ENCODE data around the gene PIK3R1. TPM values are rescaled to one million over a fixed set of nuclear protein-coding genes. Genes with fewer than 3 reads are reported as not detected.

PIK3R1 gene
- total RNA-seq, 1 donor, result 26.8 TPM

DNA sequence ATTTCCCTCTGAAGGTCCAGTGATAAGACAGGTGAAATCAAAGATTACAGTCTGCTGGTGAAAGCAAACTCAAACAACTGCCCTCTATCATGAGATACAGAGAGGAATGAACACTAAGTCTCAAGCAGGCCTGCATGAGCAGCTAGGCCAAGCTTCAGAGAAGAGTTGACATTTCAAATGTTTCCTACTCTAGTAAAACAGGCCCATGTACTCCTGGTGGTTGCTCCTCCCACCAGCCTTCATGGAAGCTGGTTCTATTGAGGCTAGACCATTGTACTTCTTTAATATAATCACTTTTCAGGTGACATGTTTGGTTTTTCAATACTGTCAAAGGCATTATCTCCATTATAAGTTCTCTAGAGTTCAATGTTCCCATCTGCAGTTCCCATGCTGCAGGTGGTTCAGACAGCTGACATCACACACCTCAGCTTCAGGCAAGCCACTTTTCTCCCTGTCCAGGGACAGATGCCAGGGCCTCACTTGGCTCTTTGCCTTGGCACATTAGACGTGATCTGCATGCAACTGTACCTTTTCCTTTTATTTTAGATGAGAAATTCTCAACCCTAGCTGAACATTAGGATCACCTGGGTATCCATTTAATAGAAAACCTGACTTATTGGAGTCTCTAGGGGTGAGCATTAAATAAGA lies 89.8 kb downstream of the PIK3R1 start:
- no peaks in the 10 kb centered on the region for H3K27me3 ChIP-seq (ENCODE audit: insufficient read depth, low read length)
- H3K9me3 ChIP-seq (ENCODE audit: low read depth, low read length), result no peaks in the 10 kb centered on the region
- no peak overlapping the region for H3K4me2 ChIP-seq (ENCODE audit: insufficient read depth, low read length)
- no peak overlapping the region for H3K27ac ChIP-seq (ENCODE audit: low read depth, low read length)
- H3K4me1 ChIP-seq (ENCODE audit: insufficient read depth, low read length), result peaks cover 7% of the 10 kb centered on the region
- no peaks in the 10 kb centered on the region for H3K79me2 ChIP-seq (ENCODE audit: insufficient read depth, low read length)
- no peak overlapping the region for H3K4me3 ChIP-seq (ENCODE audit: insufficient read depth, low read length)
- no peaks in the 10 kb centered on the region for H3K36me3 ChIP-seq (ENCODE audit: insufficient read depth, low read length)
- no peak overlapping the region for H2AFZ ChIP-seq (ENCODE audit: low read length)
- no peaks in the 10 kb centered on the region for H4K20me1 ChIP-seq (ENCODE audit: insufficient read depth, low read length)
- TF ChIP-seq, protein P1, sequence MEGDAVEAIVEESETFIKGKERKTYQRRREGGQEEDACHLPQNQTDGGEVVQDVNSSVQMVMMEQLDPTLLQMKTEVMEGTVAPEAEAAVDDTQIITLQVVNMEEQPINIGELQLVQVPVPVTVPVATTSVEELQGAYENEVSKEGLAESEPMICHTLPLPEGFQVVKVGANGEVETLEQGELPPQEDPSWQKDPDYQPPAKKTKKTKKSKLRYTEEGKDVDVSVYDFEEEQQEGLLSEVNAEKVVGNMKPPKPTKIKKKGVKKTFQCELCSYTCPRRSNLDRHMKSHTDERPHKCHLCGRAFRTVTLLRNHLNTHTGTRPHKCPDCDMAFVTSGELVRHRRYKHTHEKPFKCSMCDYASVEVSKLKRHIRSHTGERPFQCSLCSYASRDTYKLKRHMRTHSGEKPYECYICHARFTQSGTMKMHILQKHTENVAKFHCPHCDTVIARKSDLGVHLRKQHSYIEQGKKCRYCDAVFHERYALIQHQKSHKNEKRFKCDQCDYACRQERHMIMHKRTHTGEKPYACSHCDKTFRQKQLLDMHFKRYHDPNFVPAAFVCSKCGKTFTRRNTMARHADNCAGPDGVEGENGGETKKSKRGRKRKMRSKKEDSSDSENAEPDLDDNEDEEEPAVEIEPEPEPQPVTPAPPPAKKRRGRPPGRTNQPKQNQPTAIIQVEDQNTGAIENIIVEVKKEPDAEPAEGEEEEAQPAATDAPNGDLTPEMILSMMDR (IDR thresholded peaks at IDR 0.05; ENCODE audit: extremely low read depth, low read depth, low read length), result no peak
- no peak for DNase-seq (ENCODE audit: insufficient read length, low spot score, missing footprints)

DNA sequence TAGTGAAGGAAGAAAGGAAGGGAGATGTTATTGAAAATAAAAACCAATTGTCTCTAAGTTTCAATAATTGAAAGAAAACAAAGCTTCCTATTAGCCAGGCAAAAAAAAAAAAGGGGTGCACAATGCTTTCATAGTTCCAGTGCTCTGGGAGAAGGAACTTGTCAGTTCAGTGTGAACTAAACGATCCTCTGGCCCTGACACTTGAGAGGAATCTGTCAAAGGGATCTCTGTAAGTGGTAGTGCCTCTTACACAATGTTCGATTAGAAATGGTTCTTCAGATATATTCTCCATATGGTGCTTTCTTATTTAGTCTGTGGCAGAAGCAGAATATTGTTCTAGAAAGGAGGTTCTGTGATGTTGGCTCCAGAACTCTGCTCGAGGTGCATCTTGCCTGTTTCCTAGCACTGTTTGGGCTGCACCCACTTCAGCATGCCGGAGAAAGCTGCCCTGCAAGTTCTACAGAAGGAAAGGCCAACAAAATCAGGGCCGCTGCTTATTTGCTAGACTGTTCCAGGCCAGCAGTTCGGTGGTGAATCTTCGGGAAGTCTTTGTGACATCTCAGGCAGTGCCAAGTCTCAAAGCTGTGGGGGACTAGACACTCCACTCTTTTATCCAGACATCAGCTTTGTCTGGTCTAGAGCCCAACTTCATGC lies 90.9 kb downstream of the PIK3R1 start:
- Histone ChIP-seq H3K27ac (ENCODE audit: low read depth, low read length) (no peak overlapping the region), H3K27me3 (ENCODE audit: insufficient read depth, low read length) (no peaks in the 10 kb centered on the region), H3K4me1 (ENCODE audit: insufficient read depth, low read length) (peaks cover 7% of the 10 kb centered on the region), H3K4me2 (ENCODE audit: insufficient read depth, low read length) (no peak overlapping the region), H3K4me3 (ENCODE audit: insufficient read depth, low read length) (no peak overlapping the region), H3K36me3 (ENCODE audit: insufficient read depth, low read length) (no peaks in the 10 kb centered on the region), H4K20me1 (ENCODE audit: insufficient read depth, low read length) (no peaks in the 10 kb centered on the region), H3K9me3 (ENCODE audit: low read depth, low read length) (no peaks in the 10 kb centered on the region), H3K79me2 (ENCODE audit: insufficient read depth, low read length) (no peaks in the 10 kb centered on the region), H2AFZ (ENCODE audit: low read length) (no peak overlapping the region)
- TF ChIP-seq, protein P1 (IDR thresholded peaks at IDR 0.05; ENCODE audit: extremely low read depth, low read depth, low read length), result no peak
- DNase-seq (ENCODE audit: insufficient read length, low spot score, missing footprints), result no peak

DNA sequence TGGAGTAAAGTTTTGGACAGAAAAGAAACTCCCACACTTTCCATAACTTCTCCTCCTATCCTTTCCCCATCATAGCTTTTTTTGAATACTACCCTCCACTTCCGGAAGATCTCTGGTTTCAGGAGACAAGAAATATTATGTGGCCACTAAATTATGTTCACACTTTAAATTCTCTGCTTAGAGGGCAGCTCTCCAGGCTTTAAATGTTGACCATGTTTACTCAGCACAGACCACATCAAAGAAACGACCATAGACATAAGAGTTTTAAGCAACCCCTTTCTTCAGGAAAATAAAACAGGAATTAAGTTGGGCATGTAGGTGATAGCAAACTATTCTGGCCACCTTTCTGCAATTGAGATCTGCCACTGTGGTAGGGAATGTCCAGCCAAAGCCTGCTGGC lies 97.8 kb downstream of the PIK3R1 start:
- H3K36me3 ChIP-seq (ENCODE audit: insufficient read depth, low read length), result no peaks in the 10 kb centered on the region
- no peaks in the 10 kb centered on the region for H3K27me3 ChIP-seq (ENCODE audit: insufficient read depth, low read length)
- no peaks in the 10 kb centered on the region for H3K9me3 ChIP-seq (ENCODE audit: low read depth, low read length)
- TF ChIP-seq, protein P1 (IDR thresholded peaks at IDR 0.05; ENCODE audit: extremely low read depth, low read depth, low read length), result no peak
- H3K4me3 ChIP-seq (ENCODE audit: insufficient read depth, low read length), result no peak overlapping the region
- H2AFZ ChIP-seq (ENCODE audit: low read length), result no peak overlapping the region
- no peaks in the 10 kb centered on the region for H4K20me1 ChIP-seq (ENCODE audit: insufficient read depth, low read length)
- DNase-seq (ENCODE audit: insufficient read length, low spot score, missing footprints), result no peak
- no peaks in the 10 kb centered on the region for H3K4me1 ChIP-seq (ENCODE audit: insufficient read depth, low read length)
- H3K27ac ChIP-seq (ENCODE audit: low read depth, low read length), result no peak overlapping the region
- no peaks in the 10 kb centered on the region for H3K79me2 ChIP-seq (ENCODE audit: insufficient read depth, low read length)
- no peak overlapping the region for H3K4me2 ChIP-seq (ENCODE audit: insufficient read depth, low read length)

DNA sequence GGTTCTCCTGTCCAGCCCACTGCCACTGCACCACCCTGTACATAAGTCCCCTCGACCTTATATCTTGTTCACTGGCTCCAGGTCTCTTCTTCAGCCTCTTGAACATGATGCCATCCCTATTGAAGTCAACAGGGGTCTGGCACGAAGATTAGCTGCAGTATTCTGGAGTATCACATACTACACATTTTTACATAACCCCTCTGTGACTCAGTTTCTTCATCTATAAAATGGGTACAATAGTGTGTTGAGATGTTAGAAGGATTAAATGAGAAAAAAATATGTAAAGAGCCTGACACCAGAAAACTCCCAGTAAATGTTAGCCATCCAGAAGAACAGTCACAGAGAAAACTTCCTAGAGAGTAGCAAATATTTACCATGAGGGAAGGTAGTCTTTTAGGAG lies 98.9 kb downstream of the PIK3R1 start:
- H3K4me2 ChIP-seq (ENCODE audit: insufficient read depth, low read length), result no peak overlapping the region
- no peak overlapping the region for H3K27ac ChIP-seq (ENCODE audit: low read depth, low read length)
- H3K79me2 ChIP-seq (ENCODE audit: insufficient read depth, low read length), result no peaks in the 10 kb centered on the region
- TF ChIP-seq, protein P1 (IDR thresholded peaks at IDR 0.05; ENCODE audit: extremely low read depth, low read depth, low read length), result no peak
- H2AFZ ChIP-seq (ENCODE audit: low read length), result no peak overlapping the region
- no peak for DNase-seq (ENCODE audit: insufficient read length, low spot score, missing footprints)
- H3K36me3 ChIP-seq (ENCODE audit: insufficient read depth, low read length), result no peaks in the 10 kb centered on the region
- H3K4me3 ChIP-seq (ENCODE audit: insufficient read depth, low read length), result no peak overlapping the region
- no peaks in the 10 kb centered on the region for H3K9me3 ChIP-seq (ENCODE audit: low read depth, low read length)
- H4K20me1 ChIP-seq (ENCODE audit: insufficient read depth, low read length), result no peaks in the 10 kb centered on the region
- H3K27me3 ChIP-seq (ENCODE audit: insufficient read depth, low read length), result no peaks in the 10 kb centered on the region
- peaks cover 7% of the 10 kb centered on the region for H3K4me1 ChIP-seq (ENCODE audit: insufficient read depth, low read length)
